Naive thymus-derived CD4-positive, alpha-beta T cell (primary cell): ENCODE data around the gene ROMO1. TPM values are rescaled to one million over a fixed set of nuclear protein-coding genes. Genes with fewer than 3 reads are reported as not detected.

ENCODE experiments used
- ATAC-seq: fragments of 150-1000 bp; cut with Tn5 transposase; 2 replicates; pipeline ENCODE4 v1.10.0; 2021; ENCODE audit warnings: mild to moderate bottlenecking, moderate library complexity
- CTCF ChIA-PET: fragments of 350-600 bp; sonication (Branson Sonifier 250); formaldehyde crosslinking; loops from one replicate; lab custom pipeline; 2021; ENCODE audit warnings: antibody characterized with exemption; lab: Charles Lee
- POLR2A ChIA-PET: fragments of 350-600 bp; sonication (Branson Sonifier 250); formaldehyde crosslinking; loops from one replicate; lab custom pipeline; 2021; ENCODE audit warnings: antibody characterized with exemption, inconsistent platforms; lab: Charles Lee
- DNase-seq, 9 donors: peaks; one replicate each; pipeline versions ENCODE4 v3.0.0 to v3.0.0-alpha.2; 2020 to 2022; ENCODE audit warnings: mixed read lengths in 1 of 9
- H3K27ac ChIP-seq: one replicate; pipeline ENCODE4 v1.7.0; 2013; ENCODE audit warnings: mild to moderate bottlenecking, low read depth, low read length, moderate library complexity
- H3K27me3 ChIP-seq, 2 donors: one replicate each; pipeline ENCODE4 v1.7.0; 2013; ENCODE audit warnings: low read length in 2 of 2, mild to moderate bottlenecking in 2 of 2, moderate library complexity in 2 of 2; ENCODE audit not compliant: control insufficient read depth in 2 of 2, insufficient read depth in 2 of 2
- H3K36me3 ChIP-seq, 3 experiments: 1 replicate in 2 of 3; 2 replicates in 1 of 3; pipeline ENCODE4 v1.7.0; 2013; ENCODE audit warnings: low read length in 3 of 3, mild to moderate bottlenecking in 3 of 3, moderate library complexity in 1 of 3; ENCODE audit not compliant: insufficient read depth in 3 of 3, control insufficient read depth in 2 of 3
- H3K4me1 ChIP-seq, 2 donors: one replicate each; pipeline ENCODE4 v1.7.0; 2013; ENCODE audit warnings: low read length in 2 of 2, mild to moderate bottlenecking in 2 of 2, moderate library complexity in 1 of 2; ENCODE audit not compliant: control insufficient read depth in 2 of 2, insufficient read depth in 2 of 2
- H3K4me3 ChIP-seq: 2 replicates; pipeline ENCODE4 v1.7.0; 2013; ENCODE audit warnings: mild to moderate bottlenecking, low read length
- H3K9me3 ChIP-seq, 3 experiments: 1 replicate in 2 of 3; 2 replicates in 1 of 3; pipeline ENCODE4 v1.7.0; 2013; ENCODE audit warnings: low read length in 3 of 3; ENCODE audit not compliant: control insufficient read depth in 2 of 3
- H3K27ac Mint-ChIP-seq, 9 donors: one replicate each; pipeline ENCODE4 v1.8.0; 2020 to 2022; ENCODE audit warnings: mixed read lengths in 9 of 9, mild to moderate bottlenecking in 8 of 9, moderate library complexity in 5 of 9, inconsistent platforms in 2 of 9
- H3K27me3 Mint-ChIP-seq, 5 donors: one replicate each; pipeline ENCODE4 v1.8.0; 2021 to 2022; ENCODE audit warnings: mixed read lengths in 5 of 5, mild to moderate bottlenecking in 1 of 5
- H3K36me3 Mint-ChIP-seq, 5 donors: one replicate each; pipeline ENCODE4 v1.8.0; 2020 to 2022; ENCODE audit warnings: mixed read lengths in 5 of 5, mild to moderate bottlenecking in 3 of 5, inconsistent platforms in 1 of 5
- H3K4me1 Mint-ChIP-seq, 7 donors: one replicate each; pipeline ENCODE4 v1.8.0; 2020 to 2022; ENCODE audit warnings: mixed read lengths in 7 of 7, mild to moderate bottlenecking in 3 of 7, inconsistent platforms in 1 of 7
- H3K4me3 Mint-ChIP-seq, 10 donors: one replicate each; pipeline ENCODE4 v1.8.0; 2020 to 2022; ENCODE audit warnings: mild to moderate bottlenecking in 10 of 10, mixed read lengths in 10 of 10, moderate library complexity in 6 of 10, inconsistent platforms in 2 of 10
- H3K9me3 Mint-ChIP-seq, 11 donors: one replicate each; pipeline ENCODE4 v1.8.0; 2020 to 2022; ENCODE audit warnings: mixed read lengths in 11 of 11, mild to moderate bottlenecking in 4 of 11, inconsistent platforms in 1 of 11, moderate library complexity in 1 of 11
- intact Hi-C, 2 donors: fragments of 100-400 bp; cut with micrococcal nuclease; formaldehyde crosslinking; loops; one replicate each; pipeline ENCODE4 v1.15.1; 2023
- polyA plus RNA-seq, 2 donors: library from polyadenylated mRNA; unstranded; fragments of 300-500 nt; fragmentation: Illumina TruSeq; gene quantifications; one replicate each; pipeline ENCODE4 v1.2.3, GENCODE V29; 2021
- total RNA-seq, 6 experiments: library from RNA in 5 of 6; stranded (reverse) in 5 of 6; gene quantifications; 1 replicate in 5 of 6; 2 replicates in 1 of 6; pipeline ENCODE4 v1.2.3 and lab custom pipeline; 2021 to 2026

ROMO1 gene
- total and polyA plus RNA-seq, 7 experiments from 2014 or later = 33.2 to 293 (median 45.6) TPM

- Histone ChIP-seq H3K9me3 (no peaks in the 10 kb centered on the region), H3K27me3 (no peaks in the 10 kb centered on the region), H3K4me1 (peaks cover 13 to 16% of the 10 kb centered on the region in 2 donors), H3K27ac (peak overlapping the region; percentile 87), H3K4me3 (peak overlapping the region; percentile 89), H3K36me3 (peaks cover 9 to 43% (median 22%) of the 10 kb centered on the region in 3 experiments)
- CTCF ChIA-PET = interaction anchor here (1.2 to 1.5 kb wide), 2 partner anchors 99 to 185 kb away, joined by 3 read pairs; no protein-coding TSS in a partner anchor
- peaks cover 0 to 18% (median 0%) of the 10 kb centered on the region in 11 donors for H3K9me3 Mint-ChIP-seq
- no peaks in the 10 kb centered on the region for H3K27me3 Mint-ChIP-seq
- H3K4me1 Mint-ChIP-seq = peaks cover 15 to 67% (median 56%) of the 10 kb centered on the region in 7 donors
- POLR2A ChIA-PET = interaction anchor here (0.6 to 8.5 kb wide), 21 partner anchors 11 to 461 kb away, joined by 3 to 85 read pairs (median 4); partner anchors contain the start of genes CEP250, PHF20, RBM39 and SCAND1
- peaks cover 13 to 27% (median 23%) of the 10 kb centered on the region in 5 donors for H3K36me3 Mint-ChIP-seq
- intact Hi-C loops = loop anchor here (1.0 to 2.0 kb wide), 9 partner anchors 35 to 245 kb away; partner anchors contain the start of genes CPNE1 (in 2 of the 2), PHF20 (in 2 of the 2), RBM12 (in 2 of the 2) and RBM39 (in 2 of the 2)
- no peak for ATAC-seq
- H3K4me3 Mint-ChIP-seq = peak overlapping the region; percentile 90 to 99 (median 98)
- peak overlapping the region; percentile 94 to 99 (median 97) for H3K27ac Mint-ChIP-seq
- DNase-seq = no peak
These were observed 886 bp downstream of the ROMO1 start for GRCh38 chr20:35699957-35700624.

- DNase-seq = no peak
- H3K4me3 ChIP-seq = no peak overlapping the region
- Mint-ChIP-seq H3K27ac (peak overlapping the region; percentile 20 to 99 (median 97)), H3K4me3 (peak overlapping the region; percentile 43 to 99 (median 96)), H3K4me1 (peaks cover 15 to 63% (median 50%) of the 10 kb centered on the region in 7 donors), H3K27me3 (no peaks in the 10 kb centered on the region), H3K36me3 (peaks cover 11 to 23% (median 22%) of the 10 kb centered on the region in 5 donors), H3K9me3 (peaks cover 0 to 16% (median 0%) of the 10 kb centered on the region in 11 donors)
- no peaks in the 10 kb centered on the region for H3K27me3 ChIP-seq
- CTCF ChIA-PET = no interaction called here
- intact Hi-C loops = no loop called here
- ATAC-seq = no peak
- POLR2A ChIA-PET = interaction anchor here (0.6 to 8.5 kb wide), 14 partner anchors 10 to 254 kb away, joined by 3 to 85 read pairs (median 4); partner anchors contain the start of genes RBM39, SCAND1 and SPAG4
- peaks cover 13 to 16% of the 10 kb centered on the region in 2 donors for H3K4me1 ChIP-seq
- peaks cover 3 to 41% (median 22%) of the 10 kb centered on the region in 3 experiments for H3K36me3 ChIP-seq
- H3K27ac ChIP-seq = peak overlapping the region; percentile 87
- H3K9me3 ChIP-seq = no peaks in the 10 kb centered on the region
These were observed 1.5 kb downstream of the ROMO1 start for GRCh38 chr20:35700625-35701148.

- DNase-seq (no peak), ATAC-seq (no peak)
- intact Hi-C loops = loop anchor here in 1 of 2 donors (2.0 kb wide), 1 partner anchor 19 kb away; no protein-coding TSS in a partner anchor
- H3K4me1 Mint-ChIP-seq = peaks cover 17 to 55% (median 44%) of the 10 kb centered on the region in 7 donors
- no peaks in the 10 kb centered on the region for H3K9me3 ChIP-seq
- peaks cover 11 to 46% (median 34%) of the 10 kb centered on the region in 3 experiments for H3K36me3 ChIP-seq
- peaks cover 13 to 16% of the 10 kb centered on the region in 2 donors for H3K4me1 ChIP-seq
- H3K36me3 Mint-ChIP-seq = peaks cover 11 to 28% (median 22%) of the 10 kb centered on the region in 5 donors
- H3K4me3 Mint-ChIP-seq = peak overlapping the region in 4 of 10 donors; percentile 21 to 63 (median 56)
- CTCF ChIA-PET = interaction anchor here (0.6 kb wide), 1 partner anchor 874 kb away, joined by 7 read pairs; no protein-coding TSS in a partner anchor
- H3K4me3 ChIP-seq = no peak overlapping the region
- H3K27ac Mint-ChIP-seq = peak overlapping the region in 8 of 9 donors; percentile 12 to 88 (median 69)
- H3K27me3 Mint-ChIP-seq = no peaks in the 10 kb centered on the region
- H3K9me3 Mint-ChIP-seq = peaks cover 0 to 16% (median 0%) of the 10 kb centered on the region in 11 donors
- POLR2A ChIA-PET = interaction anchor here (0.6 to 8.5 kb wide), 6 partner anchors 10 to 101 kb away, joined by 3 to 85 read pairs (median 4); partner anchors contain the start of gene RBM39
- H3K27me3 ChIP-seq = no peaks in the 10 kb centered on the region
- H3K27ac ChIP-seq = no peak overlapping the region
These were observed 3.0 kb downstream of the ROMO1 start for GRCh38 chr20:35702051-35702823.

GRCh38 chr20:35702824-35703695 is 3.9 kb downstream of the ROMO1 start:
- peaks cover 9 to 47% (median 36%) of the 10 kb centered on the region in 7 donors for H3K4me1 Mint-ChIP-seq
- POLR2A ChIA-PET = interaction anchor here (0.6 to 8.5 kb wide), 4 partner anchors 9 to 78 kb away, joined by 3 to 85 read pairs (median 5); partner anchors contain the start of genes PHF20 and RBM39
- CTCF ChIA-PET = interaction anchor here (0.8 kb wide), 1 partner anchor 37 kb away, joined by 3 read pairs; no protein-coding TSS in a partner anchor
- no peak overlapping the region for H3K4me3 Mint-ChIP-seq
- peaks cover 0 to 16% (median 0%) of the 10 kb centered on the region in 11 donors for H3K9me3 Mint-ChIP-seq
- ATAC-seq (no peak), DNase-seq (no peak)
- H3K9me3 ChIP-seq = no peaks in the 10 kb centered on the region
- H3K27me3 Mint-ChIP-seq = no peaks in the 10 kb centered on the region
- no peak overlapping the region for H3K27ac ChIP-seq
- intact Hi-C loops = loop anchor here in 1 of 2 donors (2.0 kb wide), 1 partner anchor 18 kb away; no protein-coding TSS in a partner anchor
- peaks cover 11 to 53% (median 36%) of the 10 kb centered on the region in 3 experiments for H3K36me3 ChIP-seq
- H3K4me3 ChIP-seq = no peak overlapping the region
- peaks cover 11 to 24% (median 18%) of the 10 kb centered on the region in 5 donors for H3K36me3 Mint-ChIP-seq
- peak overlapping the region in 8 of 9 donors; percentile 0 to 88 (median 18) for H3K27ac Mint-ChIP-seq
- H3K27me3 ChIP-seq = no peaks in the 10 kb centered on the region
- peaks cover 10 to 14% of the 10 kb centered on the region in 2 donors for H3K4me1 ChIP-seq

- Histone ChIP-seq H3K27ac (no peak overlapping the region), H3K4me1 (peaks cover 6 to 16% of the 10 kb centered on the region in 2 donors), H3K27me3 (no peaks in the 10 kb centered on the region), H3K36me3 (peaks cover 26 to 61% (median 44%) of the 10 kb centered on the region in 3 experiments), H3K9me3 (no peaks in the 10 kb centered on the region), H3K4me3 (no peak overlapping the region)
- intact Hi-C loops = no loop called here
- peaks cover 5 to 51% (median 37%) of the 10 kb centered on the region in 7 donors for H3K4me1 Mint-ChIP-seq
- ChIA-PET POLR2A (interaction anchor here (0.7 to 8.5 kb wide), 6 partner anchors 10 to 123 kb away, joined by 3 to 85 read pairs (median 6); partner anchors contain the start of genes CPNE1, RBM12 and RBM39), CTCF (no interaction called here)
- no peak for ATAC-seq
- H3K36me3 Mint-ChIP-seq = peaks cover 7 to 33% (median 21%) of the 10 kb centered on the region in 5 donors
- peak overlapping the region in 2 of 9 donors; percentile 36 to 56 for H3K27ac Mint-ChIP-seq
- no peak overlapping the region for H3K4me3 Mint-ChIP-seq
- H3K9me3 Mint-ChIP-seq = peaks cover 0 to 7% (median 0%) of the 10 kb centered on the region in 11 donors
- no peaks in the 10 kb centered on the region for H3K27me3 Mint-ChIP-seq
- DNase-seq = no peak
These were observed 5.5 kb downstream of the ROMO1 start for GRCh38 chr20:35704514-35705261.
